GM18907 (cell line): ENCODE results near the gene ZNF787.

Experiments used
- ATAC-seq: cut with Tn5 transposase; IDR thresholded peaks from one replicate; pipeline ENCODE4 v1.9.1; 2021; ENCODE audit warnings: mild to moderate bottlenecking, moderate library complexity; ENCODE audit not compliant: unreplicated experiment

ZNF787 gene

DNA sequence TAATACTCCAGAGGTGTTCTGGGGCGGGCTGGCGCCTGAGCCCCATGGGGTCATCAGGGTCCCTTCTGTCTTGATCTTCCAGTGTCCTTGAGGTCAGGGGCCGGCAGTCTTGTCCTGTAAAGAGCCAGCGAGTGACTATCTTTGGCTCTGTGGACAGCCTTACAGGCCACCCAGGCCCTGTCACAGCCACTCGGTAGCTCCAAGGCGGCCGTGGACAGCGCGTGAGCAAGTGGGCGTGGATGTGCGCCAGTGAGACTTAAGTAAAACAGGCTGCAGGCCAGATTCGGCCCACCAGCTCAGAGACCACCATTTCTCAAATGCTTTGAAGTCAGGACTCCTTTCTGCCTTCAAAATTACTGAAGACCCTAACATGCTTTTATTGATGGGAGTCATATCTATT, 23.7 kb upstream of the ZNF787 start:
- ATAC-seq, result no peak

- ATAC-seq, result no peak
These were observed 23.3 kb upstream of the ZNF787 start for GRCh38 chr19:56144376-56144775.

DNA sequence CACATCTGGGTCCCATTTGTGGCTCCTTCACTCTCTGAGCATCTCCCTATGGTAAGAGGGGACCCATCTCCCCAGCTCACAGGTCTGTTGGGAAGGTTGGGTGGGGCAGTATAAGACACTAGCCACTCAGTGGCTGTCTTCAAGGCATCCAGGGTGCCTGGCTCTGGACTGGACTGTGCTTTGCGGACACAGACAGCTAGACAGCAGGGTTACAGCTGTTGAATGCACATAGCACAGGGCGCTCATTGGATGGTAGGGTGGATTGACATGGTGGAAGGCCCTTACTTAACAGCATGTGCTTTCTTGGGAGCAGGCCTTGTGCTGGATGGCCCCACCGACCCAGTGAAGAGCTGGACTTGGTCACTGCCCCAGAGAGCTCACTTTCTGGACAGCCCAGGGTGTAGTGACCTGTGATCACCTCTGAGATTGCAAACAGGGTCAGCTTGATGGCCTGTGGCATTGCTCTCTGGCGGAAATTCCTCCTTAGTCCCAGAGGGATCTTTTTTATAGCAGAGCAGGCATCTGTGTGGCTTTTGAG, 21.9 kb upstream of the ZNF787 start:
- no peak for ATAC-seq

GRCh38 chr19:56142087-56142787, 21.1 kb upstream of the ZNF787 start:
- no peak for ATAC-seq

DNA sequence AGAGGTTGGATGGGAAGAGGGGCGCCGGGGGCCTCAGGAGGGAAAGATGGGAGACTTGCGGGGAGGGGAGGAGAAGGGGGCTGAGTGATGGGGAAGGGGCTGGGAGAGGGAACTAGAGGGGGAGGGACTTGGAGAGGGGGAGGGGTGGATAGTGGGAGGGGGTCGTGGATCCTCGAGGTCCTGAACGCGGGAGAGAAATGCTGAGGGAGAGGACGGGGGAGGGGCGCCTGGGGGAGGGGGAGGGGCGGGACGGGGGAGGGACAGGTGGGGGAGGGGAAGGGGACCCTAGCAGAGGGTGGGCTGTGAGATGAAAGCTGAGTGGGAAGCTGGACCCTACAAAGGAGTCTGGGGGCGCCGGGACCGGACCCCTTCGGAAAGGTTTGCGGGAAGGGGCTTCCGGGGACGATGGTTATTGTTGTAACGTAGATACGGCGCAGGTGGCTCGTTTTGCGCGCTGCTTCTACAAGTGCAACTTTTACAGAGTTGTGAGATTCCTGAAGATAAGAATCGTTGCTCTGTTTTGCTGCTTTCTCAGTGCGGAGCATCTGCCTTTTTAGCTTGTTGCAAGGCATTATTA, 20.4 kb upstream of the ZNF787 start:
- ATAC-seq, result no peak

DNA sequence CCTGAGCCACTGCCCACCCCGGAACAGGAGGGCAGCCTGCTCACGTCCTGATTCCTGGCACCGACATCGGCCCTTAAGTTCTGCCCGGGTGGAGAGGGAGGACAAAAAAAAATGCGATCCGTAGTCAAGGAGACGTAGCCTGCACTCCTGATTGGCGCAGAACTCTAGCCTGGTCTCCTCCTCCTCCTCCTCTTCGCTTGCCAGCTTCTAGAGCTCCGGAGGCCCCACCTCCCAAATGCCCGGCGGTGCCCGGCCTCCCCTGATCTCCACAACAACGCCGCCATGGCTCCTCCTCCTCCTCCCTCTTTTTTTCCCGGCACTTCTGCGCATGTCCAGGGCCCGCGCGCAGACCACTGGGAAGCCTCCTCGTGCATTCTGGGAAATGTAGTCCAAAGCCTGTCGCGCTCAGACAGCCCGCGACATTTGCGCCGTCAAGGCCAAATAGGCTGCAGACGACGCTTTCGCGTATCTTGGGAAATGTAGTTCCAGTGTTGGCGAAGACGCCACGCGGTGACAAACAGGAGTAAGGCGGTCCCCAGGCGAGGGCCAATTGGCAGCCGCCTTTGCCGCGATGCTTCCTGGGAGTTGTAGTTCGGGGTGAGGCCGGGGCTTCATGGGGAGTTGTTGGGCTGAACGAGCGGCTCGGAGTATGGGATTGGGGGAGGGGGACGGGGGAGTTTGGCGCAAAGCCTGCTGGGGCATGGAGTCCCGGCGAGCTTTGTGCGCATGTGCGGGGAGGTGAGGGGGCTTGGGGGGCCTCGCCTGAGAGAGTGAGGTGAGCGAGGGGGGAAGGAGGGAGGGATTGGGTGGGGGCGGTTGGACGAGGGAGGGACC, 19.7 kb upstream of the ZNF787 start, which contains the start of gene ZNF444:
Gene ZNF444 (plus strand): TSS at position 705 of the 834 bp plus-strand sequence. CDS start 5,625 bp downstream, outside the sequence.
- ATAC-seq, result peak; percentile 91

- no peak for ATAC-seq
These were observed 18.9 kb upstream of the ZNF787 start for GRCh38 chr19:56139847-56140582.

- ATAC-seq, result no peak
These were observed 17.0 kb upstream of the ZNF787 start for GRCh38 chr19:56138069-56138468.

DNA sequence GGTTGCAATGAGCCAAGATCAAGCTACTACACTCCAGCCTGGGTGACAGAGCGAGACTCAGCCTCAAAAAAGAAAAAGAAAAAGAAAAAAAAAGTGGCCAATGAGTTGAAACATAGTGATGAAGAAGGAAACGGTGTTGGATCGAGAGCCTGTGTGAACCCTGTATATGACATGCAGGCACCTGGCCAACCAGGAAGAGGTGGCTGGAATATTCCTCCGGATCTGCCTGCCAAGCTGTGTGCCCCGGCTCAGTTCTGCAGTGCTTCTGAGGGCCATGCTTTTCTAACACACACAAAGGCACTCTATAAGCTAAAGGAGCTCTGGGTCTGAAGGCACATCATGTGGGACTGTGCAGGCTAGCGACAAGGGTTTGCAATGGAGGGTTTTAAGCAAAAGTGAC, 16.3 kb upstream of the ZNF787 start:
- ATAC-seq, result no peak

DNA sequence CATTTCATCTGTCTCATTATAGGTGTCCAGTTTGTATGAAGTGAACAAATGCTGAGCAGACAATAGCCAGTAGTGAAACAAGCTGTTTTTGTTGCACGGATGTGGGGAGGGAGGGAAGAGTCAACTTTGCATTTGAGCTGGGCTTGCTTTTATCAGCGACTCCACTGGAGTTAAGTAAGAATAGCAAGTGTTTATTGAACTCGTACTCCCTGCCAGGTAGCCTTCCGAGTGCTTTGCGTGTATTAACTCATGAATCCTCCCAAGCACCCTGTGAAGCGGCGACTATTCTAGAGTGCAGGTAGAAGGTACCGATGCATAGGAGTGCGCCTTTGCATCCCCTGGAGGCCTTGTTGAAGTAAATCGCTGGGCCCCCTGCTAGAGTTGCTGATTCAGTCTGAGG, 15.3 kb upstream of the ZNF787 start:
- ATAC-seq, result no peak

DNA sequence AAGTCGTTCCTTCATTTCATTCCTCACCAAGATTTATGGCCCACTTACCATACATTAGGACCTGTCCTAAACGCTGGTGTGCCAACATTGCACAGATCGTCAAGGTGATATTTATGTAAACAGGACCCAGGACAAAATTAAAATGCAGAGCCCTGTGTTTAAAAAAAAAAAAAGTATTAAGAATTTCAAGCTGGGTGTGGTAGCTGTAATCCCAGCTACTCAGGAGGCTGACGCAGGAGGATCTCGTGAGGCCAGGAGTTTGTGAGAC, 13.5 kb upstream of the ZNF787 start:
- ATAC-seq, result no peak

DNA sequence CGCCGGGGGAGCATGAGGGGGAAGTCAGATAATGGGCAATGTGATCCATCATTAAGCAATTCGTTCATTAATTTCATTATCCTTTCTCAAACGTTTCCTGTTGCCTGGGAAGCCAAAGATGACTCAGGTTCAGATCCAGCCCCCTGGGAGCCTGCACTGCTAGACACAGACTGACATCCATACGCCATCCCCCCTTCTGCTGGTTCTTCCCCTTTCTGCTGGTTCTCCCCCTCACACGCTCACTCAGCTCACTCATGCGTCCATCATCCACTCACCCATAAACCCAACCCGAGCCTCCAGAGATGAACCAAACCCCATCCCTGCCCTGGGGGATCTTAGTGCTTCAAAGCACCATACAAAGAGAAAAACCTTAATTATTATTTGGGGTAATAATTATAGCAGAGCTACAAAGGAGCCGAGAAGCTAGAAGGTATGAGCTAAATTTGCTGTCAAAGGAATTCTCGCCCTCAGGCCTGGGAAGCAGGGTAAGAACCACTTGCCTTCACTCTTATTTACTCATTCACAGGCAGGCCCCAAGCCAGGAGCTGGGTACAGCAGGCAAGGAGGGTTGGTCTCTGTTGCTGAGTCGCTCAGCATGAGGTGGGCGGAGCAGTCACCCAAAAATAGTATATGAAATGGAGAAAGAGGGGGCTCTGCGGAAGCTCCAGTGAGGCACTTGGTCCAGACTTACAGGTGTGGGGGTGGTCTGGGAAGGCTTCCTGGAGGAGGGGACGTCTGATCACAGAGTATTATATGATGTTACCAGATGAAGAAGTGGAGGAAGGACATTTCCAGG, 13.0 kb upstream of the ZNF787 start:
- peak; percentile 51 for ATAC-seq

- ATAC-seq, result no peak
These were observed 11.3 kb upstream of the ZNF787 start for GRCh38 chr19:56132316-56132822.

GRCh38 chr19:56131651-56132050, 10.6 kb upstream of the ZNF787 start:
- ATAC-seq, result no peak

DNA sequence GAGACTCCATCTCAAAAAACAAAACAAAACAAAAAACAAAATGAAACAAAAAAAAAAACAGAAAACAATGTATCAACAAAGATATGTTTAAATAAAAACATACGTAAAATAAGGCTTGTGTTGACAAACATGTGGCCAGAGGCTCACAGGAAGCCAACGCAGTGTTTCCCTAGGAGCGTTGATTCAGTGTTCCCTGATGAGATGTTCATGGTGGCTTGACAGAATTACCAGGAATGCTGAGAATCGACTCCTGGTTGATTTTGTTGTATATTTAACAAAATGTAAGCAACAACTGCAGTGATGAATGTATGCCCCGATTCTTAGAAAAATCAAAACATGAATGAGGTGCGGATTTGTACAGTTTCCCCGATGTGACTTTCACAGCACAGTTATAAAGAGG, 8.9 kb upstream of the ZNF787 start:
- no peak for ATAC-seq

- no peak for ATAC-seq
These were observed 6.1 kb upstream of the ZNF787 start for GRCh38 chr19:56126983-56127780.

- ATAC-seq, result no peak
These were observed 4.9 kb upstream of the ZNF787 start for GRCh38 chr19:56125806-56126590.

GRCh38 chr19:56124578-56124977, 3.5 kb upstream of the ZNF787 start:
- ATAC-seq, result no peak
